AG09319 (cell line): ENCODE measurements around the gene RALGPS1.

Experiments
- DNase-seq: peaks from one replicate; pipeline ENCODE4 v3.0.0-alpha.2; 2010; ENCODE audit warnings: low read depth; ENCODE audit errors: extremely low read depth
- TF ChIP-seq, protein P1 (sequence below): IDR thresholded peaks from 2 replicates; pipeline ENCODE4 v1.5.1; 2011; ENCODE audit warnings: low read depth, mild to moderate bottlenecking, inconsistent platforms, low read length, moderate library complexity

The RALGPS1 gene

DNA sequence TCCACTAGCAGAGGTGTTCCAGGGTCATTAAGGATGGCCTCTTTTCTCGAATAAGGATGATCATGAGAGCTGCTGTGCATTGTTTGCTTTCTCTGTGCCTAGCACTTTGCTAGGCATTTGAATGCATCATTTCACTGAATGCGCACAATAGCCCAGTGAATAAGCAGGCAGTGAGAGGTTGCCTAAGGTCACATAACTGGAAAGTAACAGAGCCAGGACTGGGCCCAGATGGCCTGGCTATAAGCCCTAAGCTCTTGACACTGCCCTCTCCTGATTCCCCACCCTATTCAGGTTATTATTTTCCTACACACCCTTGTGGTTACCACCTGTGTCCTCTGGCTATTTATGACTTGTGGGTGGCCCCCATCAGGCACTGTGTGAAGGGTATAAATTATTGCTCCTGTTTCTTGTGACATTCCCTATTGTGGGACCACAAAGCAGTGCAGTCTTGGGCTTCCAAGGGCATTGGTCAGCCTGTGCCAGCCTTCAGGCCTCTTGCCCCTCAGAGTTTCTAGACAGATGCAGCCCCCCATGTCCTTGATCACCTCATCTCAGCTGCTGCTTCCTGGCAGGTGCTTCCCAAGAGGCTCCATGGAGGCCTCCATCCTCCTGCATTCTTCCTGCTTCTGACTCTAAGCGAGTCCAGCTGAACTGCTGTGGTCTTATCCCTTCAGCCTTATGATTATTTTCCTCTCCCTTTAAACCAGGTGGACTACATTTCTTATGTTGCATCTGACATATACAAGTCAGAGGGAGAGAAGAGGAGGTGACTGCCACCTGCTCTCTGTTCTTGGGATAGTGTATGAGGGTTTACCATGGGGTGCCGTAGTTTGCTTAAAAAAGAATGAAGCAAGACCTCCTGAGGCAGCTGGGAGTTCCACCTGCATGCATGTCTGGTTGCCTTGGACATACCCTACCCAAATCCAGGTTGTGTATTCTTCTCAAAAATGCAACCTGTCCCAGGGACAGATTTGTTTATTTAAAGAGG is 160.3 kb downstream of the RALGPS1 start:
- DNase-seq, result no peak
- TF ChIP-seq, protein P1, sequence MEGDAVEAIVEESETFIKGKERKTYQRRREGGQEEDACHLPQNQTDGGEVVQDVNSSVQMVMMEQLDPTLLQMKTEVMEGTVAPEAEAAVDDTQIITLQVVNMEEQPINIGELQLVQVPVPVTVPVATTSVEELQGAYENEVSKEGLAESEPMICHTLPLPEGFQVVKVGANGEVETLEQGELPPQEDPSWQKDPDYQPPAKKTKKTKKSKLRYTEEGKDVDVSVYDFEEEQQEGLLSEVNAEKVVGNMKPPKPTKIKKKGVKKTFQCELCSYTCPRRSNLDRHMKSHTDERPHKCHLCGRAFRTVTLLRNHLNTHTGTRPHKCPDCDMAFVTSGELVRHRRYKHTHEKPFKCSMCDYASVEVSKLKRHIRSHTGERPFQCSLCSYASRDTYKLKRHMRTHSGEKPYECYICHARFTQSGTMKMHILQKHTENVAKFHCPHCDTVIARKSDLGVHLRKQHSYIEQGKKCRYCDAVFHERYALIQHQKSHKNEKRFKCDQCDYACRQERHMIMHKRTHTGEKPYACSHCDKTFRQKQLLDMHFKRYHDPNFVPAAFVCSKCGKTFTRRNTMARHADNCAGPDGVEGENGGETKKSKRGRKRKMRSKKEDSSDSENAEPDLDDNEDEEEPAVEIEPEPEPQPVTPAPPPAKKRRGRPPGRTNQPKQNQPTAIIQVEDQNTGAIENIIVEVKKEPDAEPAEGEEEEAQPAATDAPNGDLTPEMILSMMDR, result no peak

DNA sequence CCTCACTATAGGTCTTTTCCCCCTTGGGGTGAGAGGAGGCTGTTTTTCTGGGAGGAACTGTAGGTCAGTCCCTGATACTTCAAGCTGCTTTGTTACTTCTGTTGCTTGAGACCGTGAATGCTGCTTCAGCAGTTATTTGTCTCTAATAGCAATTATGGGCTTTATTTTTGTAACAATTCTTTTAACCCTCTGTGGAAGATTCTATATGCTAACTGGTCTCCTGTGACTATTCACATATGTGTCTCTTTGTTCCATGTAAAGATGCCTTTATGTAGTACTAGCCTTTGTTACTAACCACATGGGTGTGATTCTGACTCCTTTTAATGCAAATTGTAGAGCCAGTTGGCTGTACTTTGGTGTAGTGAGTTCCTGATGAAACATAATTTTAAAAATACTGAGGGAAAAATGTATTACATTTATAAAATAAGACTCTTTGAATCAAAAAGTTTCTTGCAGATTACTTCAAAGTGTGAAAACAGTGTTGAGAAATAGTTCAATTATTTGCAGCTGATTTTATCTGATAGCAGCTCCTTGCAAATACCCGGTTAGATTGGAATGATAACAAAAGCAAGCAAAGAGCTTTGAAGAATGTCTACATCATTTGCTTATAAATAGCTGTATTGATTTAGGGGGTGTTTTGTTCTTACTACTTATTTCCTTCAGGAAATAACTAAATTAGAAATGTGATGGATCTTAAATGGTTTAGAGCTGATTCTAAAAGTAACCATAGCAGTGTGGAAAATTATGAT is 161.2 kb downstream of the RALGPS1 start:
- no peak for DNase-seq
- TF ChIP-seq, protein P1, result no peak

DNA sequence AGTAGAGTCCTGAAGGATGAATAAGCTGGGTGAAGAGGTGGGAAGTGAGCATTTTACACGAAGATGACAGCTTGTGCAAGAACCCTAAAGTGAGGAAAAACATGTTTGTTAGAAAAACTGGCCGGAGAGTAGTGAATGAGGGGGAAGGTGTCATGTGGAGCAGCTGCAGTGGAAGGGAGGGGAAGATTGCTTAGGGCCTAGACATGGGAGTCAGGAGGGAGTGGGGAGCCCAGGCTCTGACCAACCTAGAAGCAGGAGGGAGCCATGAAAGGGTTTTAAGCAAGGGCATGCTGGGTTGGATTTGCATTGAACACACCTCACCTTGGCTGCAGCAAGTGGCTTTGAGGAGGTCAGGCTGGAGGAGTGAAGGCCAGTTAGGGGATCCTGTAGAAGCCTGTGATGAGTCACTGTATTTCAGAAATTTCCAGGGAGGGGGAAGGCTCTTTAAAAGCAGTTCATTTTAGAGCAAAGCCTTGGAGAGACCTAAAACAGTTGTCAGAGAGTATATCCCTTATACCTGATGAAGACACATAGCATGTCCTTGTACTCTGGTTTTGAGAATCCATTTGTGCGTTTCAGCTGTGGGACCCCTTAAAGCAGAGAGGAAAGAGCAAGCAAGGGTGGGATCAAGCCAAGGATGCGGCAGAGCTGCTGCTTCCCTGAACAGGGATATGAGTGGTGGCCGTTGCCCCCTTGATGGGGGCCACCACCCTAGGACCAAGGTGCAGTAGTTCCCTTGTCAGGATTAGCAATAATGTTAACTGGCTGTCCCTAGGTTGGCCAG is 162.5 kb downstream of the RALGPS1 start:
- no peak for DNase-seq
- TF ChIP-seq, protein P1, result no peak

DNA sequence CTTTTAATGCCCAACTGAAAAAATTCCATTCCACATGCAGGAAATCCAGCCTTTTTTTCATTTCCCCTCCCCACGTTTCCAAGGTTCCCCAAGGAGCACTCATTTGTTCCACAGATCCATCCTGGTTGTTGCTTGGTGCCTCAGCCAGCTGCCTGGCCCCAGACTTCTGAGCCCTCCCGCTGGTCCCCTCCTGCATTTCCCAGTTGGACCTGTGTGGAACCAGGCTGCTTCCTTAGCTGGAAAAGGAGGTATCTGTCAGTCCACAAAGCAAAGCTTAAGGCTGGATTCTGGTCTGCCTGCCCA is 163.0 kb downstream of the RALGPS1 start:
- TF ChIP-seq, protein P1, result no peak

DNA sequence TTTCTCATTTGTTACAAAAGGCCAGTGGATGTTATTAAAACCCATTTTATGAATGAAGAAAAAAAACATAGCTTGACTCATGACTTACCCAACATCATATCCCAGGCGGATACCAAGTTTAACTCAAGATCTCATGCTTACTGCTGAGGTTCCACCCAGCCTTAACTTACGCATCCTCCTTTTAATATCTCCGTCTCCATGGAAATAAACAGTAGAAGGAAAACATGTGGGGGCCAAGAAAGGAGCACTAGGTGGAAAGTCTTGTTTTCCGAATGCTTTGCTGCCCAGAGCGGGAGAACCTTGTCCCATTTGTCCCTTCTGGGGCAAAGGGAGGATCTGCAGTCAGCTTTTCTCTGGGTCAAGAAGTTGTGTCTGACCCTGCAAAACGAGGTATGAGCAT is 163.8 kb downstream of the RALGPS1 start:
- no peak for DNase-seq
- TF ChIP-seq, protein P1, result no peak

More for the DNA sequence above, 163.0 kb downstream of the RALGPS1 start:
- no peak for DNase-seq

DNA sequence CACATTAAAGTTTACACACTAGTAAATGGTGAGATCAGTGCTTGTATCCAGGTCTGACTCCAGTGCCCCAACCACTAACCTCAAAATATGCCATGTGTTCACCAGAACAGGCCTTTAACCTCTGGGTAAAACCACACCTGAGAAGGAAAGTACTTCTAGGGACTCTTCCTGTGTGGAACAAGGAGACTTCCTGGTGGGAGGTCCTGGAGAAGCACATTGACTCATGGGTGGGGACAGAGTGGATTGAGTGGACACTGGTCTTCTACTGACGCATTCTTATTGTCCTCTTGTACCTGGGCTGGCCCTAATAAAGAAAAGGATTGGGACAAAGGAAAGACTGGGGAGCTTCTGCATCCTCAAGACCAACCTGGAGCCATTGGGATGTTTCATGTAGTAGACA is 164.4 kb downstream of the RALGPS1 start:
- TF ChIP-seq, protein P1, result no peak
- DNase-seq, result no peak
